Parathyroid adenoma (tissue), 2 donors: ENCODE results near the gene ASIC3.

Experiments used
- H2AFZ ChIP-seq: fragments of 300-600 bp; sonication (generic); one replicate; pipeline ENCODE4 v1.7.0; 2017; ENCODE audit warnings: antibody characterized with exemption, mild to moderate bottlenecking
- H3K27ac ChIP-seq: fragments of 300-600 bp; sonication (generic); one replicate; pipeline ENCODE4 v1.7.0; 2017
- H3K27me3 ChIP-seq: fragments of 300-600 bp; sonication (generic); one replicate; pipeline ENCODE4 v1.7.0; 2017; ENCODE audit warnings: low read length; ENCODE audit not compliant: control insufficient read depth, insufficient read depth
- H3K36me3 ChIP-seq: fragments of 300-600 bp; sonication (generic); one replicate; pipeline ENCODE4 v1.7.0; 2017; ENCODE audit warnings: low read length; ENCODE audit not compliant: control insufficient read depth, insufficient read depth
- H3K4me1 ChIP-seq: fragments of 300-600 bp; sonication (generic); one replicate; pipeline ENCODE4 v1.7.0; 2017; ENCODE audit warnings: control low read depth
- H3K4me2 ChIP-seq: fragments of 300-600 bp; sonication (generic); one replicate; pipeline ENCODE4 v1.7.0; 2017; ENCODE audit warnings: low read length
- H3K4me3 ChIP-seq: fragments of 300-600 bp; sonication (generic); one replicate; pipeline ENCODE4 v1.7.0; 2017; ENCODE audit warnings: low read depth, low read length
- H3K79me2 ChIP-seq: fragments of 300-600 bp; sonication (generic); one replicate; pipeline ENCODE4 v1.7.0; 2017; ENCODE audit warnings: control low read depth
- H3K9ac ChIP-seq: fragments of 300-600 bp; sonication (generic); one replicate; pipeline ENCODE4 v1.7.0; 2017; ENCODE audit warnings: mild to moderate bottlenecking
- H3K9me3 ChIP-seq: fragments of 300-600 bp; sonication (generic); one replicate; pipeline ENCODE4 v1.7.0; 2017; ENCODE audit warnings: low read length; ENCODE audit not compliant: control insufficient read depth
- CTCF ChIP-seq: fragments of 300-600 bp; sonication (generic); IDR thresholded peaks from one replicate; pipeline ENCODE4 v1.7.0; 2017; ENCODE audit warnings: antibody characterized with exemption, mild to moderate bottlenecking
- donor health status: primary hyperparathyroidism.

The ASIC3 gene

GRCh38 chr7:151035026-151035717 is 13.2 kb upstream of the ASIC3 start:
- Histone ChIP-seq H3K4me2 (no peak overlapping the region), H3K9ac (no peak overlapping the region), H2AFZ (no peak overlapping the region), H3K79me2 (peaks cover 19% of the 10 kb centered on the region), H3K4me3 (no peak overlapping the region), H3K36me3 (no peaks in the 10 kb centered on the region), H3K27ac (no peak overlapping the region), H3K4me1 (no peaks in the 10 kb centered on the region), H3K9me3 (no peaks in the 10 kb centered on the region), H3K27me3 (no peaks in the 10 kb centered on the region)
- TF ChIP-seq CTCF: no peak

DNA sequence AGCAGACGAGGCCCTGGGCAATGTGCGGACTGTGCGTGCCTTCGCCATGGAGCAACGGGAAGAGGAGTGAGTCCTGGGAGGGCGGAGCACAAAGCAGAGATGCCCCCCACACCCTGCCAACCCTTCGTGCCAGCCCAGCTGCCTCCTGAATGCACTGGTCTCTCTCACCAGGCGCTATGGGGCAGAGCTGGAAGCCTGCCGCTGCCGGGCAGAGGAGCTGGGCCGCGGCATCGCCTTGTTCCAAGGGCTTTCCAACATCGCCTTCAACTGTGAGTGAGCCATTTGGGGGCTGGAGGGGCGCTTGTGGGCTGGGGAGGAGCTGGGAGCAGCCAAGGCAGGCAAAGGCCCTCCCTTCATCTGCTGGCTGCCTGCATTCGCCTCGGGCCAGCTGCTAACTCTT is 12.4 kb upstream of the ASIC3 start:
- Histone ChIP-seq H3K4me1 (no peaks in the 10 kb centered on the region), H3K9ac (no peak overlapping the region), H3K36me3 (no peaks in the 10 kb centered on the region), H3K9me3 (no peaks in the 10 kb centered on the region), H2AFZ (no peak overlapping the region), H3K79me2 (peaks cover 14% of the 10 kb centered on the region), H3K4me2 (no peak overlapping the region), H3K27me3 (no peaks in the 10 kb centered on the region), H3K27ac (no peak overlapping the region), H3K4me3 (no peak overlapping the region)
- TF ChIP-seq CTCF: no peak

GRCh38 chr7:151038951-151039849 is 9.1 kb upstream of the ASIC3 start:
- H3K4me3 ChIP-seq: no peak overlapping the region
- no peak overlapping the region for H3K27ac ChIP-seq
- H3K27me3 ChIP-seq: no peaks in the 10 kb centered on the region
- no peaks in the 10 kb centered on the region for H3K9me3 ChIP-seq
- H3K79me2 ChIP-seq: peaks cover 3% of the 10 kb centered on the region
- no peak overlapping the region for H3K9ac ChIP-seq
- no peak overlapping the region for H3K4me2 ChIP-seq
- no peaks in the 10 kb centered on the region for H3K4me1 ChIP-seq
- TF ChIP-seq CTCF: no peak
- no peaks in the 10 kb centered on the region for H3K36me3 ChIP-seq
- no peak overlapping the region for H2AFZ ChIP-seq

- H3K4me1 ChIP-seq: no peaks in the 10 kb centered on the region
- H3K79me2 ChIP-seq: peaks cover 2% of the 10 kb centered on the region
- H3K9ac ChIP-seq: no peak overlapping the region
- H3K27ac ChIP-seq: no peak overlapping the region
- no peak for TF ChIP-seq CTCF
- no peak overlapping the region for H3K4me2 ChIP-seq
- no peaks in the 10 kb centered on the region for H3K36me3 ChIP-seq
- H3K4me3 ChIP-seq: no peak overlapping the region
- H3K27me3 ChIP-seq: no peaks in the 10 kb centered on the region
- H2AFZ ChIP-seq: no peak overlapping the region
- H3K9me3 ChIP-seq: no peaks in the 10 kb centered on the region
Measured at GRCh38 chr7:151039850-151040548, 8.3 kb upstream of the ASIC3 start.
